Measurements from ENCODE around the gene GRAP. TPM values are rescaled to one million over a fixed set of nuclear protein-coding genes. Genes with fewer than 3 reads are reported as not detected.
"Not testable (repeated sequence)": the region's sequence is repeated elsewhere in the genome, so short reads cannot be mapped to it uniquely, and the experiment has no call there.

Gene GRAP
- polyA plus RNA-seq, 3 donors = 5.0 to 7.6 (median 5.7) TPM

GRCh38 chr17:19043032-19043431 lies 3.7 kb downstream of the GRAP start:
- DNase-seq (ENCODE audit: low read depth in 3 of 3, low spot score in 2 of 3) = not testable (repeated sequence)

GRCh38 chr17:19042369-19042768 lies 4.4 kb downstream of the GRAP start:
- not testable (repeated sequence) for DNase-seq (ENCODE audit: low read depth in 3 of 3, low spot score in 2 of 3)

- DNase-seq (ENCODE audit: low read depth in 3 of 3, low spot score in 2 of 3) = not testable (repeated sequence)
Observed at GRCh38 chr17:19041871-19042270, 4.9 kb downstream of the GRAP start.

GRCh38 chr17:19040350-19040749 lies 6.4 kb downstream of the GRAP start:
- not testable (repeated sequence) for DNase-seq (ENCODE audit: low read depth in 3 of 3, low spot score in 2 of 3)

DNA sequence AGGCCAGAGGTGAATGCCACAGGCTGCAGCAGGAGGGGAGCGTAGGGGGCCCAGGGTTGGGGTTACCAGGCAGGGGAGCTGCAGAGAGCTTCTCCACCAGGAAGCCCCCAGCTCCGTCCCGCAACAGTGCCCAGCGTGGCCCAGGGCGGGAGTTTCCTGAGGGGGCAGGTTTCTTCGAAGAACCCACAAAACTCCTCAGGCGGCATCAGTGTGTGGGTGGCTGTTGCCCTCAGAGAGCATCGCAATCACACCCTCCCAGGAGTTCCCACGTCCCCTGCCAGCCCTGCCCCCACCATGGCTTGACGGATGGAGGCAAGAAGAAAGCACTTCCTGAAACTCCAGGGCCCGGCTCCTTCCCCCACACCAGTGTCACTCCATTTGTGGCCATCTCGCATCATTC lies 8.0 kb downstream of the GRAP start:
- DNase-seq (ENCODE audit: low read depth in 3 of 3, low spot score in 2 of 3) = not testable (repeated sequence)

DNA sequence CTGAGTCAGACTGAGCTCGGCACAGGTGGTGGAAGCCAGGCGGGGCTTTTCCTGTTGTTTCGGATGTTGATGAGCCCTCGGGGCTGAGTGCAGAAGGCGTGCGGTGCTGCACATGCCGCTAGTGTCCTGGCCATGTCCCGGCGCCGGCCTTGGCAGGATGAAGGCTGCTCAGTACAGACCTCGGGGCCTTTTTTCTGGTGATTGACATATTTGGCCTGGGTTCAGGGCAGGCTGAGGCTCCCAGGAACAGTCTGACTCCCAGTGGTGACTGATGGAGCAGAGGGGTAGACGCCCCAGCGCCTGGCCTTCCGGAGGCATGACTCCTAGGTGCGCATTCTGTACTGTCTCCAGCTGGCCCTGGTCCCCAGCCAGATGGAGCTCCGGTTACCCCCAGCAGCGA lies 8.8 kb downstream of the GRAP start:
- not testable (repeated sequence) for DNase-seq (ENCODE audit: low read depth in 3 of 3, low spot score in 2 of 3)

DNA sequence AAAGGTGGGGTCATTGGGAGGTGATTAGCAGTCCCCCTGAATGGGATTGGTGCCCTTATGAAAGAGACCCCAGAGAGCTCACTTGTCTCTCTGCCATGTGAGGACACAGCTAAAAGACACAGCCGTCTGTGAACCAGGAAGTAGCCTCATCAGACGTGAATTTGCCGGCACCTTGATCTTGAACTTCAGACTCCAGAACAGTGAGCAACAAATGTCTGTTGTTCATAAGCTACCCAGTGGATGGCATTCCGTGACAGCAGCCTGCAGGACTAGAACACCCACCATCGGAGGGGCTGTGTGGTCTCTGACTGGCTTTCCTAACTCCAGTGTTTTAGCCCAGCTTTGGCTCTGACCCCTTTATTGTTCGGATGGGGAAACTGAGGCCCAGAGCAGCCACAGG lies 9.2 kb downstream of the GRAP start:
- DNase-seq (ENCODE audit: low read depth in 3 of 3, low spot score in 2 of 3) = not testable (repeated sequence)

GRCh38 chr17:19036186-19036585 lies 10.6 kb downstream of the GRAP start:
- DNase-seq (ENCODE audit: low read depth in 3 of 3, low spot score in 2 of 3) = not testable (repeated sequence)

DNA sequence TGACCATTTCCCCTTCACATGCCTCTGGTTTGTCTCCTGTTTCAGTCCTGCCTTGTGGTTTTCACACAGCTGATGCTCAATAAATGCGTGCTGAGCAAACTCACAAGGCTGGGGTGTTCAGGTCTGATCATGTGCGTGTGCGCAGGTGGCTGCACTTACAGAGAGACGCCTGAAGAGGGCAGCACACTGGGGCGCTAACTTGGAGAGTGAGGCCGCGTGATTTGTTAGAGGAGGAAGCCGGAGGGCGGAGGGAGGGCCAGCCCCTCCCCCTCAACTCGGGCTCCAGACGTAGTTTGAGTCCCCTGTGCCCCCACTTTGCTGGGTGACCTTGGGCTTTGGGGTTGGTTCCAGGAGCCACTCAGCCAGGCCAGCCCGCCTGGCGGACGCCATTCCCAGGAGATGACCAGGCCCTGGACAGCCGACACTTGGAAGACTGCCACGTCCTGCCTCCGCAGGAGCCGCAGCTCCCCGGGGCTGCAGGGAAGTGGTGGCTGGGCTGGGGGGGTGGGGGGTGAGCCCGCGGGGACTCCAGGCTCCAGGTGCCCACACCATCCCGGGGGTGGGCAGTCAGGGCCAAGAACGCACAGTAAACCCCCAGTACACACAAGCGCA lies 14.3 kb downstream of the GRAP start:
- not testable (repeated sequence) for DNase-seq (ENCODE audit: low read depth in 3 of 3, low spot score in 2 of 3)

DNA sequence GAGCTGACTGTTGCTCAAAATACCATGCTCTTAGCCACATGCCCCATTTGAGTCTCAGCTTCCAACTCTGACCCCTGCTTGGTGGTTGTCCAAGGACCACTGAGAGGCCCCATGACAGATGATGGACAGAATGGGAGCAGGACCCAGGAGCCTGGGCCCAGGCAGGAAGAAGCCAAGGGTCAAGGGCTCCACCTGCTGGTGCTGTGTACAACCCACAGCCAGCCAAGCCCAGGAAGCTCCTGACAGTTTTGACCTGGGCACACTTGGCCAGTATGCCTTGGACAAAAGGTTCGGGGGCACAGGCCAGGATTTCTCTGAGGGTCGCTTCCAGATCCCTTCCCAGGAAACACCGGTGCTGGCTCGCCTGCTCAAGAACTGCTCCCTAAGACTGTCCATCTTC lies 15.0 kb downstream of the GRAP start:
- not testable (repeated sequence) for DNase-seq (ENCODE audit: low read depth in 3 of 3, low spot score in 2 of 3)

GRCh38 chr17:19030771-19031449 lies 15.8 kb downstream of the GRAP start:
- DNase-seq (ENCODE audit: low read depth in 3 of 3, low spot score in 2 of 3) = not testable (repeated sequence)

- not testable (repeated sequence) for DNase-seq (ENCODE audit: low read depth in 3 of 3, low spot score in 2 of 3)
Observed at GRCh38 chr17:19029740-19030139, 17.0 kb downstream of the GRAP start.

DNA sequence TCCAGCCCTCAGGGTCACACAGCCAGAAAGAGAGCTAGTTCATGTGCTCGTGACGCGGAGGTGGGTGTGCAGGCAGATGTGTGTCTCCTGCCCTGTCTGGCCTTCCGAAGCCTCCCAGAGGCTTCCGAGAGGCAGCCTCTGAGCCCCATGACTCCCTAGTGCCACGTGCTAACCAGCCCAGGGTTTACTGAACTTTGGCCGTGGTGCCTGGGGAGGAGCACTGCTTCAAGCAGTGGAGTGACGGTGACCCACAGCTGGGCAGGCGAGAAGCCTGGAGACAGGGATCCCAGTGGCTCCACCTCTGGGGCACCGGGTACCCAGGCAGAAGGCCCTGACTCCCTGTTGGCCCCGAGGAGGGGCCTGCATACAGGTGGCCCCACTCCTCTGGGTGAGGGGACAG lies 18.1 kb downstream of the GRAP start:
- not testable (repeated sequence) for DNase-seq (ENCODE audit: low read depth in 3 of 3, low spot score in 2 of 3)

DNA sequence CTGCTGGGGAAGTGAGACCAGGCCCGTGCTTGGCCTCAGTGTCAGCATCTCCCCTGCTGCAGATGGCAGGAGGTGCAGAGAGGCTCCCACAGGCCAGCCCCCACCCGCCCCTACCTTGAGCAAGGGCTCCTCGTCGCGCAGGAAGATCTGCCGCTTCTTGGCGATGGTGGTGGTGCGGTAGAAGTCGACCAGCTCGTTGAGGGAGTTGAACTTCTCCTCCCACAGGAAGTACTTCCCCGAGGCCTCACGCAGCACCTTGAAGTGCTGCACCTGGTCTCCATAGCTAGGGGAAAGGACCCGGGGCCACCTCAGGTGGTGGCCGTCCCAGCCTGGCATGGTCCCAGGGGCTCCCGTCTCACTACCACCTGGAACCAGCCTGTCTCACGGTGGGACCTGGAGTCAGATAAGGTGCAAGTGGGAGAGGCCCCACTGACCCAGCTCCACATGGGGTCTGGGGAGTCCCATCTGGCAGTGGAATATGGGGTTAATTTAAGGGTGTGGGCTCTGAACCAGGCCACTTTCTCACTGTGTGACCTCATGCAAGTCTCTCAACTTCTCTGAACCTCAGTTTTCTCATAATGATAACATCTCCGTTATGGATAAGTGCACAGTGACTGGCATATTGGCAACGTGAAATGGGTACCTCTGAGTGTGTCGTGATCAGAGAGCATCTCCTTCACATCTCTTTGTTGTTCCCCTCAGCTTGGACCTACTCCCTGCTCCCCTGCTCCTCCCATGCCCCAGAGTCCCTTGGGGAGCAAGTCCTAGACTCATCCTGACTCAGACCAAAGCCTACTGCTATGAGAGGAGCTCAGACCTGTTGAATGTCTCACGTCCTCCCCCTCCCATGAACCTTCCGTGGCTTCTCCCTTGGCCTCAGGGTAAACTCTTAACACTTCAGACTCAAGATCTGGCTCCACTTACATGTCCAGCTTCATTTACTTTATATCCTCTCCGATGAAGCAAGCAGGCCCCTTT lies 22.4 kb downstream of the GRAP start:
- no peak for DNase-seq (ENCODE audit: low read depth in 3 of 3, low spot score in 2 of 3)

- DNase-seq (ENCODE audit: low read depth in 3 of 3, low spot score in 2 of 3) = no peak
Observed at GRCh38 chr17:19023209-19023999, 23.4 kb downstream of the GRAP start.

DNA sequence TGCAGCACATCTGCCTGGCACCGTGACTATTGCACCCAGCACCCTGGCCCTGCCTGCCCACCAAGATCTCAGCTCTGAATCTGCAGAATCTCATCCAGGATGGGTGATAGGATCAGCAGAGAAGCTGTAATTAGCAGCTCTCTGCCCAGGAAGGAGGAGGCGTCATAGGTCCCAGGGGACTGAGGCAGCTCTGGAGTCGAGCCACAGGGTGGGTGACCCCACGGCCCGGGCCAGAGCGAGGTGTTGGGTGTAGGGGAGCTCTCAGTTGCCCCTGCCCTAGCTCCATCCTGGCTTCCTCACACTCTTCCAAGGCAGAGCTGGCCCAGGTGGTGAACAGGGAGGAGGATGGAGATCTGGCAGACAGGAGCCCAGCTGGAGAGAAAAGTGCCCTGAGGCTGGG lies 24.0 kb downstream of the GRAP start:
- no peak for DNase-seq (ENCODE audit: low read depth in 3 of 3, low spot score in 2 of 3)

GRCh38 chr17:19022128-19022527 lies 24.6 kb downstream of the GRAP start:
- DNase-seq (ENCODE audit: low read depth in 3 of 3, low spot score in 2 of 3) = no peak

GRCh38 chr17:19021622-19022083 lies 25.1 kb downstream of the GRAP start:
- DNase-seq (ENCODE audit: low read depth in 3 of 3, low spot score in 2 of 3) = no peak

DNA sequence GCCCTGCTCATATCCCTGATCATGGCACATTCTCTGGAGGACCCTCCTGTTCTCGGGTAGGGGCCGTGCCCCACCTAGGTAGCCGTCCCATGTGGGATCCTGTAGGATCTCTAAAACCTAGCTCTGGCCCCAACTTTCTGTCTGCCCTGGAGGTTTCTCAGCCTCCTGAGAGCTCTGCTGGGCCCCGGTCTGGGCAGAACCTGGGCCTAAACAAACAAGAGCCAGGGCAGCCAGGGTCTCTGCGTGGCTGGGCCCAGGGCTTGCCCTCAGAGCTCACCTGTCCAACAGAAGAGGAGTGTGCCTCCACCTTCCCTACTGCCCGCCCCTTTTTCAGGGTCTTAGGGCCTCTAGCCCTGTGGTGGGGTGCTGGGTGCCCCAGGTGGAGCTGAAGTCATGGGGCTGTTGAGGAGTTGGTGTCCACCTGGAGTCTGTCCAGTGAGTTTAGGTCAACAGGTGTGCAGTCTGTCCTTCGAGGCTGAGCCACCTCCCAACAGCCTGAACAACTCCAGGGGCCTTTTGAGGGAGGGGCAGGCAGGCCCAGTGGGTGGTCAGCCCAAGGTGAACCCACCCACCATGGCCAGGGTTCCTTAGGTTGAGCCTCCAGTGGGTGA lies 25.6 kb downstream of the GRAP start:
- not testable (repeated sequence) for DNase-seq (ENCODE audit: low read depth in 3 of 3, low spot score in 2 of 3)

- no peak for DNase-seq (ENCODE audit: low read depth in 3 of 3, low spot score in 2 of 3)
Observed at GRCh38 chr17:19020016-19020415, 26.7 kb downstream of the GRAP start.
